T-helper 2 cell (primary cell): ENCODE data around the gene DMPK.
A peak's percentile ranks its signal among the peaks of the same experiment; 100 is the strongest.

Source experiments
- DNase-seq, 5 experiments: peaks; one replicate each; pipeline versions ENCODE4 v3.0.0 to v3.0.0-alpha.2; 2012 to 2022
- total RNA-seq, 2 donors: gene quantifications; one replicate each; lab custom pipeline; 2026; lab: John Stamatoyannopoulos, UW

DMPK gene
- total RNA-seq, result 11.7 to 16.8 reads per million in 2 donors

GRCh38 chr19:45782162-45782691 lies at the start of gene DMPK:
TSS of gene DMPK (minus strand) at chr19:45782490. CDS start at chr19:45782352, 138 bp downstream.
- DNase-seq, result no peak

- DNase-seq, result no peak
Measured at GRCh38 chr19:45828945-45829344, 46.7 kb upstream of the DMPK start.

DNA sequence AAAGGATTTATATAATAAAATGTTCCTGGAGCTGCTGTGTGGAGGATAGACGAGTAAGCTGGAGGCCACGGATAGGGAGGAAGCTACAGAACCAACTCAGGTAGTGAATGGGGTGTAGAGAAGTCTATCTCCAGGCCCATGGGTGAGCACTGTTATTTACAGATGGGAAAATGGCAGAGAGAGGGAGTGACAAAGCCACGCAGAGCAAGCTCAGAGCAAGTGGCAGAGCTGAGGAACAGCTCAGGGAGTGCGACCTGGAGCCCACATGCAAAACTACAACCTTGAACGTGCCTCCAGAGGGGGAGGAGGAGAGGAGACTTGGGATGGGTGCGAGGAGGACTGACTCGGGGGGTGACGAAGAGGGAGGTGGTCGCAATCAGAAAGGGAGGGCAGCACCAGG lies 46.2 kb upstream of the DMPK start:
- no peak for DNase-seq

- no peak for DNase-seq
Measured at GRCh38 chr19:45827459-45828093, 45.3 kb upstream of the DMPK start.

GRCh38 chr19:45826934-45827333 lies 44.6 kb upstream of the DMPK start:
- no peak for DNase-seq

DNA sequence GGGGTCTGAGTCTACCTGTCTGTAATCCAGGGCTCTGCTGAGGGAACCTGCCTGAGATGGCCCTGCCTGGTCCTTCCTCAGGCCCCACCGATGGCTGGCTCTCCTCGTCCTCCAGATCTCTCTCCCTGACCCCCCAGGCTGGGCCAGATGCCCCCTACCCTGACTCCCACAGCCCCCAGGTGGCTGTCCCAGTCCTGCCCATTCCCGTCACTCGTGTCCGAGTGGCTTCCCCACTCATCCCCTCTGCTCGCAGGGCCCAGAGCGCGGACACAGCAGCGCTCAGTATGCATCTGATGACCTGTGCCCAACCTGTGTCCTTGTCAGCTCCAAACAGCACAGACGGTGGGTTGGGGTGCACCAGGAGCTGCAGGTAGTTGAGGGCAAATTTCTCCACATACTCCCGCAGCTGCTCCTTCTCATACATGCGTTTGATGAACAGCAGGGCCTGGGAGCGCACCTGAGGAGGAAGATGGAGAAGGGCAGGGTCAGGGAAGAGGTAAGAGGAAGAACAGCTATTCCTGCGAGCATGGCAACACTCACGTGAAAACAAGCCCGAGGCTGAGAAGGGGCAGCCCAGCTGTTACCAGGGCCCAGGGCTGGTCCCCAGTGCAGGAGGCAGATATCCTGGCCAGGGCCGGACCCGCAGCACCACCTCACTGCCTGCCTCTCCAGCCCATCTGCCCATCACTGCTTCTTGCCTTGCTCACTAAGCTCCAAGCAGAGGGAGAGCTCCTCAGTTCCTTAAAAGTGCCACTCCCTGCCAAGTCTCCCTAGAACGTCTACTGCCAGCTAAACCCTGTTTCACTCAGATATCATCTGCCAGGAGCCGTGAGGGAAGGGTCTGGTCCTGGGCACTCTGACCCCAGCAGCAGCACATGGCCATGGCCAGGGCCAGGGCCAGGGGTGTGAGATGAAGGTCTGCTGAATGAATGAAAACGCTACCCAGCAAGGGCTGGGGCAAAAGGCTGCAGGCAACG lies 43.9 kb upstream of the DMPK start:
- no peak for DNase-seq

DNA sequence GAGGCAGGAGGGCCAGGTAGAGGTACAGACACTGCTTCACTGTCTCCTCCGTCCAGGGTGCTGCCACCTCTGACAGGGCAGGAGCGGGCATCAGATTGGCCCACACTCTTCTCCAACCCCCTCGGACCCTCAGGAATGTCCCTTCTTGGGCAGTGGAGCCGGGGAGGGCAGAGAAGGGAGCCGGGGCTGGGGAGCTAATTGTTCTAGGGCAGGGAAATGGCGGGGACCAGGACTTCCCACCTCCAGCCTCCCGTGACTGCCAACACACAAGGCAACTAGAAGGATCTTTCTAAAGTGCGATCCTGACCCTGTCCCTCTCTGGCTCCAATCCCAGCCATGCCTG lies 42.9 kb upstream of the DMPK start:
- DNase-seq, result no peak

- no peak for DNase-seq
Measured at GRCh38 chr19:45824531-45825262, 42.4 kb upstream of the DMPK start.

DNA sequence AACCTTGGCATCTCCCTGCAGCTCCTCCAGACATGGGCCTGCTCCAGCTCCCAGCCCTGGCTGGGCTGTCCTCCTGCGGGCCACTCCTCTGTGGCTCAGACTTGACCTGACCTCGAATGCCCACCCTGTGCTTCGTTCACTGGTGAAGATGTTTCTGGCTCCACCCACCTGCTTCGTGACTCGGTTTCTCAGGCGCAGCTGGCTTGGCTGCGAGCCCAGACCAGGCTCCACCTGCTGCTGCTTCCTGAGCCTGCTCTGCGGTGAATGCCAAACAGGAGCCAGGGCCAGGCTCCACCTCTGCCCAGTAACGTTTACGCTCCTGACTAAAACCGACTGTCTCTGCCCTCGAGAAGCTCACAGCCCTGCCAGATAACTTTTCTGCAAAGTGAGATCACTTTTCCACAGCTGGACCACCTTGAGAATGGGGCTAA lies 41.8 kb upstream of the DMPK start:
- no peak for DNase-seq

DNA sequence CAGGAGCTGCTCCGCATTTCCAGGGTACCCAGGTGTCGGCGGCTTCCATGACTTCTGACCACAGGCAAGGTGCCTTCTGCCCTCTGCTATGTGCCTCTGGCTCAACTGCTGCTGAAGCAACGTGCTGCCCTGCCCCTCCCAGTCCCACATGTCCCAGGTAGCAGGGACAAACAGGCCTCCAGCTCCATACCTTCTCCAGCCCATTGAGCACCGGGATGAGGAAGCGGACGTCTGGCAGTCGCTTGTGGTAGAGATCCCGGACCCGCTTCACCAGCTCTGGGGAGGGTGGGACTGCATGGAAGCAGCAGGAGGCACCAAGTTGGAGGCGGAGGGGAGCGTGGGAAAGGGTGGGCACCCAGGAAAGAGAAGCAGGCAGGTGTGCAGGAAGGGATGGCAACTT lies 40.9 kb upstream of the DMPK start:
- no peak for DNase-seq

- DNase-seq, result no peak
Measured at GRCh38 chr19:45822716-45823115, 40.4 kb upstream of the DMPK start.

GRCh38 chr19:45821570-45821969 lies 39.3 kb upstream of the DMPK start:
- DNase-seq, result no peak

DNA sequence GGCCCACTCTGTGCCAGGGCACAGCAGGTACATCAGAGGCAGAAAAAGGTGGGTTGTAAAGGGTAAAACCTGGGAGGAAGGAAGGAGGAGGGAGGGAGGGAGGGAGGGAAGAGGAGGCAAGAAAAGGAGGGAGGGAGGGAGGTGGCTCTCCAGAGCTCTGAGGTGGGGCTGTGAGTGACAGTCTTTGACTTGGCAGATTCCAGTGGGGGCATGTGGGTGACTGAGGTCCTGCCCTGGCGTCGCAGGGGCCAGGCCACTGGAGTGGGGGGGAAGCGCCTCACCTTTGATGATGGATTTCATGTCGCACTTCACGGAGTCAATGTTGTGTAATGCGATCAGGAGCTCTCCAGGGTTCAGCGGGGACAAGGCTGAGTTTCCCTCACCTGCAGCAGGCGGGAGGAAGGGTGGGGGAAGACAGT lies 38.8 kb upstream of the DMPK start:
- no peak for DNase-seq

DNA sequence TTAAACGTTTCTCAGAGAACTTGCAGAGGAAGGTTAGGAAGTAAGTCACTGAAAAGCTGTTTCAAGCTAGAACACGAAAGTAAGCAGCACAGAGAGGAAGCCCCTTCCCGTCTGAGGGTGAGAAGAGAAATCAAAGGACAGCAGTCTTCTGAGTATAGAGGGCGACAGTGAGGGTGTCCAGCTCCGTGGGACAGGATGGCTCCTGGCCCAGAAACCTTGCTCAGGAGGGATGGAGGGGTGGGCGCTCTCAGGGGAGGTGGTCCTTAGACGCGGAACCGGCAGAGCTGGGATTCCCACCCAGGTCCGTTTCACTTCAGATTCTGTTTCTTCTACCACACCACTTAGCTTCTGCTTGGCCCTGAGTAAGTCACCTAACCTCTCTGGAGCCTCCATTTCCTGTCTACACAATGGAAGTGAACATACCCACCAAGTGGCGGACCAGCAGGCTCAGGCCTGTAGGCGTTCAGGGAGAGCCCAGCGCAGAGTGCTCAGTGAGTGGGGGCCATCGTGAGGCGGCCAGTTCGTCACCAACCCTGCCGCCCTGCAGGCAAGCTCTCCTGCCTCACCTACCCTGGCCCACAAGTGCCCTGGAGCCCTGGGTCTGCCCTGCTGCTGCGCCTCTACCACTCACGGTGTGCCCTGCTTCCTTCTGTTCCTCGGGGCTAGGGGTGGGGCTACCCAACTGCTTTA lies 38.3 kb upstream of the DMPK start:
- DNase-seq, result no peak

GRCh38 chr19:45819769-45820168 lies 37.5 kb upstream of the DMPK start:
- DNase-seq, result no peak

DNA sequence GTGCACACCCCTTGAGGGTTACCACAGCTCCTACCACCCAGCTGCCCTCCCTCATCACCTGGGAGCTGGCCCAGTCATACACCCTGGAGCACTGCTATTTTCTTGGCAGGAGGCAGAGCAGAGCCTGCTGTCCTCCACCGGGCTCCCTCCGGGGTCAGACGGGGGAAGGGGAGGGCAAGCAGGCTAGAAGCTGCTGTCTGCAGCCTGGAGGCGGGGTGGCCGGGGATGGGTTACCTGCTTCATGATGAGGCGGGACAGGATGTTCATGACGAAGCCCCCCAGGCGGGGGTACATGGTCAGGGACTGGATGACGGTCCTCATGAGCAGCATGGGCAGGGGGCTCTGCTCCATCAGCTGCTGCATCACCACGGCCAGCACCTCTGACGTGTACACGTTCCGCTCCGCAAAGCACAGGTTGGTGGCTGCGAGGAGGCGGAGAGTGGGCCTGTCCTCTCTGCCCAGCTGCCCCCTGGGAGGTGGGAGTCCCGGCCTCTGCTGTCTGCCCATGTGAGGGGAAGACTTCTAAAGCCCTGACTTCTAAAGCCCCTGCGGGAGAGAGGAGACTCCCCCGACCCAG lies 35.5 kb upstream of the DMPK start:
- DNase-seq, result no peak

- DNase-seq, result peak; percentile 88 to 97 (median 92)
Measured at GRCh38 chr19:45817010-45817724, 34.9 kb upstream of the DMPK start.

- no peak for DNase-seq
Measured at GRCh38 chr19:45816236-45817009, 34.1 kb upstream of the DMPK start.

- DNase-seq, result no peak
Measured at GRCh38 chr19:45815481-45816216, 33.4 kb upstream of the DMPK start.
